Keratinocyte (primary cell): ENCODE results near the gene TRAPPC8. TPM values are rescaled to one million over a fixed set of nuclear protein-coding genes. Genes with fewer than 3 reads are reported as not detected.
"Not testable (repeated sequence)": the region's sequence is repeated elsewhere in the genome, so short reads cannot be mapped to it uniquely, and the experiment has no call there.

Experiments
- DNase-seq: peaks from one replicate; pipeline ENCODE4 v3.0.0-alpha.2; 2011; ENCODE audit warnings: low read depth, missing footprints, low spot score
- FAIRE-seq: peaks from 2 replicates; lab custom pipeline; 2011; peaks lifted over from hg19 to GRCh38; lab: Jason Lieb, UNC
- H2AFZ ChIP-seq: 2 replicates; pipeline ENCODE4 v1.6.0; 2012; ENCODE audit warnings: low read length, control low read depth, inconsistent platforms; ENCODE audit not compliant: control insufficient read depth
- H3K27ac ChIP-seq: 2 replicates; pipeline ENCODE4 v1.5.1; 2011; ENCODE audit warnings: low read length; ENCODE audit not compliant: control insufficient read depth, insufficient read depth
- H3K27me3 ChIP-seq: 3 replicates; pipeline ENCODE4 v1.6.0; 2011; ENCODE audit warnings: low read length; ENCODE audit not compliant: control insufficient read depth, insufficient read depth; ENCODE audit errors: extremely low read depth
- H3K36me3 ChIP-seq, 2 experiments: 2 replicates in 1 of 2; 3 replicates in 1 of 2; pipeline ENCODE4 v1.5.1; 2011; ENCODE audit warnings: low read length in 2 of 2, mild to moderate bottlenecking in 1 of 2; ENCODE audit not compliant: control insufficient read depth in 2 of 2, insufficient read depth in 2 of 2; ENCODE audit errors: extremely low read depth in 1 of 2
- H3K4me1 ChIP-seq: 3 replicates; pipeline ENCODE4 v1.5.1; 2011; ENCODE audit warnings: low read length; ENCODE audit not compliant: control insufficient read depth, insufficient read depth; ENCODE audit errors: extremely low read depth
- H3K4me2 ChIP-seq: 3 replicates; pipeline ENCODE4 v1.6.0; 2011; ENCODE audit warnings: low read depth, low read length; ENCODE audit not compliant: control insufficient read depth, insufficient read depth; ENCODE audit errors: extremely low read depth
- H3K4me3 ChIP-seq, 3 experiments: fragments of 200-600 bp in 1 of 3; sonication (generic) in 1 of 3; 2 replicates in 2 of 3; 3 replicates in 1 of 3; pipeline ENCODE4 v1.5.1; 2011 to 2016; ENCODE audit warnings: low read length in 3 of 3, mild to moderate bottlenecking in 3 of 3, control low read depth in 2 of 3, inconsistent platforms in 1 of 3, low read depth in 1 of 3, mixed read lengths in 1 of 3, mixed run types in 1 of 3, moderate library complexity in 1 of 3; ENCODE audit not compliant: control insufficient read depth in 2 of 3, insufficient read depth in 2 of 3; ENCODE audit errors: extremely low read depth in 1 of 3
- H3K79me2 ChIP-seq: 2 replicates; pipeline ENCODE4 v1.6.0; 2012; ENCODE audit warnings: low read length; ENCODE audit not compliant: control insufficient read depth, insufficient read depth
- H3K9ac ChIP-seq: 3 replicates; pipeline ENCODE4 v1.6.0; 2011; ENCODE audit warnings: low read length; ENCODE audit not compliant: control insufficient read depth, insufficient read depth; ENCODE audit errors: extremely low read depth
- H3K9me1 ChIP-seq: 3 replicates; pipeline ENCODE4 v1.6.0; 2011; ENCODE audit warnings: low read length; ENCODE audit not compliant: control insufficient read depth, insufficient read depth; ENCODE audit errors: extremely low read depth
- H3K9me3 ChIP-seq: 2 replicates; pipeline ENCODE4 v1.5.1; 2012; ENCODE audit warnings: low read depth, low read length; ENCODE audit not compliant: control insufficient read depth
- H4K20me1 ChIP-seq: 3 replicates; pipeline ENCODE4 v1.6.0; 2011; ENCODE audit warnings: low read length; ENCODE audit not compliant: control insufficient read depth, insufficient read depth; ENCODE audit errors: extremely low read depth
- CTCF ChIP-seq, 3 experiments: IDR thresholded peaks in 1 of 3; conservative IDR thresholded peaks in 1 of 3; optimal IDR thresholded peaks in 1 of 3; 2 replicates in 2 of 3; 3 replicates in 1 of 3; pipeline versions ENCODE3 to v1.5.1; 2011; ENCODE audit warnings: low read length in 3 of 3, mild to moderate bottlenecking in 3 of 3, moderate library complexity in 2 of 3, control low read depth in 1 of 3, inconsistent platforms in 1 of 3; ENCODE audit not compliant: insufficient read depth in 2 of 3; ENCODE audit errors: extremely low read depth in 1 of 3
- EZH2 ChIP-seq: IDR thresholded peaks from one replicate; pipeline ENCODE4 v1.6.1; 2012; ENCODE audit warnings: inconsistent platforms, mild to moderate bottlenecking, low read length, moderate library complexity
- dilution Hi-C: fragments of 300-500 bp; cut with MboI; formaldehyde crosslinking; loops from one replicate; pipeline ENCODE4 v1.7.0; 2020; ENCODE audit warnings: low sequenced_read_pairs; ENCODE audit not compliant: extremely low pct_ligation_motif_present
- polyA plus RNA-seq, 5 experiments: library from polyadenylated mRNA; depleted of rRNA in 3 of 5; stranded (reverse) in 3 of 5; stranded (forward) in 1 of 5; unstranded in 1 of 5; fragments of >200 nt; gene quantifications; 1 replicate in 1 of 5; 2 replicates in 3 of 5; 3 replicates in 1 of 5; pipeline versions ENCODE4 v1.2.1 to v1.2.3, GENCODE V29; 2011 to 2012; ENCODE audit warnings: missing spikeins in 2 of 5, low read depth in 1 of 5, low replicate concordance in 1 of 5

TRAPPC8 gene
- polyA plus RNA-seq, 1 donor (not counting 4 experiments of a cell fraction or from before 2014, with no cell fraction given): 64.8 TPM

- no peak overlapping the region for H3K9ac ChIP-seq
- dilution Hi-C loops: no loop called here
- H2AFZ ChIP-seq: no peak overlapping the region
- DNase-seq (no peak), FAIRE-seq (no peak)
- no peak overlapping the region for H3K4me3 ChIP-seq
- H3K36me3 ChIP-seq: no peaks in the 10 kb centered on the region
- H3K9me1 ChIP-seq: no peaks in the 10 kb centered on the region
- no peaks in the 10 kb centered on the region for H4K20me1 ChIP-seq
- no peak overlapping the region for H3K4me2 ChIP-seq
- TF ChIP-seq EZH2: no peak
- TF ChIP-seq CTCF (optimal IDR thresholded peaks at IDR 0.05 in 1 of 3, IDR thresholded peaks at IDR 0.05 in 1 of 3, conservative IDR thresholded peaks at IDR 0.05 in 1 of 3; ENCODE audit: extremely low read depth in 1 of 3, insufficient read depth in 2 of 3, low read length in 3 of 3): no peak
- H3K27ac ChIP-seq: no peak overlapping the region
- H3K4me1 ChIP-seq: no peaks in the 10 kb centered on the region
- H3K79me2 ChIP-seq: no peaks in the 10 kb centered on the region
- H3K27me3 ChIP-seq: no peaks in the 10 kb centered on the region
- no peaks in the 10 kb centered on the region for H3K9me3 ChIP-seq
Observed at GRCh38 chr18:31957728-31958127, 14.8 kb upstream of the TRAPPC8 start.

- Histone ChIP-seq H3K36me3 (no peaks in the 10 kb centered on the region), H3K27me3 (no peaks in the 10 kb centered on the region), H3K9me3 (no peaks in the 10 kb centered on the region), H3K79me2 (no peaks in the 10 kb centered on the region), H3K4me3 (no peak overlapping the region), H3K4me1 (no peaks in the 10 kb centered on the region), H3K4me2 (no peak overlapping the region), H3K9ac (no peak overlapping the region), H2AFZ (no peak overlapping the region), H4K20me1 (no peaks in the 10 kb centered on the region), H3K9me1 (no peaks in the 10 kb centered on the region), H3K27ac (no peak overlapping the region)
- DNase-seq (no peak), FAIRE-seq (no peak)
- dilution Hi-C loops: no loop called here
- TF ChIP-seq EZH2 (no peak), CTCF (optimal IDR thresholded peaks at IDR 0.05 in 1 of 3, IDR thresholded peaks at IDR 0.05 in 1 of 3, conservative IDR thresholded peaks at IDR 0.05 in 1 of 3; ENCODE audit: extremely low read depth in 1 of 3, insufficient read depth in 2 of 3, low read length in 3 of 3) (no peak)
Observed at GRCh38 chr18:31954349-31954748, 11.4 kb upstream of the TRAPPC8 start.

- H3K9me3 ChIP-seq, FAIRE-seq, H4K20me1 ChIP-seq, H3K4me1 ChIP-seq, dilution Hi-C loops, H3K27me3 ChIP-seq, H3K9ac ChIP-seq, H3K9me1 ChIP-seq, H3K4me3 ChIP-seq, H3K4me2 ChIP-seq, H3K36me3 ChIP-seq, H2AFZ ChIP-seq, DNase-seq, H3K27ac ChIP-seq, H3K79me2 ChIP-seq: not testable (repeated sequence)
Observed at GRCh38 chr18:31953699-31954098, 10.8 kb upstream of the TRAPPC8 start.
